HG03103 (cell line): ENCODE results near the gene GGCX.
"Not testable (repeated sequence)": the region's sequence is repeated elsewhere in the genome, so short reads cannot be mapped to it uniquely, and the experiment has no call there.

Source experiments
- ATAC-seq: cut with Tn5 transposase; IDR thresholded peaks from one replicate; pipeline ENCODE4 v1.9.1; 2021; ENCODE audit warnings: low read depth; ENCODE audit not compliant: unreplicated experiment

Gene GGCX

GRCh38 chr2:85544915-85545779 is 16.1 kb downstream of the GGCX start:
- not testable (repeated sequence) for ATAC-seq

- ATAC-seq, result not testable (repeated sequence)
These were observed 17.0 kb downstream of the GGCX start for GRCh38 chr2:85544254-85544691.

- ATAC-seq, result no peak
These were observed 18.5 kb downstream of the GGCX start for GRCh38 chr2:85542777-85543176.

- ATAC-seq, result no peak
These were observed 19.4 kb downstream of the GGCX start for GRCh38 chr2:85541753-85542457.

GRCh38 chr2:85541262-85541661 is 20.0 kb downstream of the GGCX start:
- no peak for ATAC-seq

GRCh38 chr2:85540133-85540648 is 21.1 kb downstream of the GGCX start:
- no peak for ATAC-seq

- peak; percentile 27 for ATAC-seq
These were observed 21.7 kb downstream of the GGCX start for GRCh38 chr2:85539361-85540132.

- peak; percentile 57 for ATAC-seq
These were observed 22.6 kb downstream of the GGCX start, which contains the start of gene MAT2A for GRCh38 chr2:85538507-85539360. TSS of gene MAT2A (plus strand) at chr2:85539168. CDS start at chr2:85539288, 120 bp downstream.

- ATAC-seq, result no peak
These were observed 23.4 kb downstream of the GGCX start for GRCh38 chr2:85537600-85538506.

- ATAC-seq, result no peak
These were observed 24.8 kb downstream of the GGCX start for GRCh38 chr2:85536479-85536878.

GRCh38 chr2:85534881-85535280 is 26.4 kb downstream of the GGCX start:
- no peak for ATAC-seq

GRCh38 chr2:85534099-85534498 is 27.2 kb downstream of the GGCX start:
- ATAC-seq, result no peak

- ATAC-seq, result no peak
These were observed 29.7 kb downstream of the GGCX start for GRCh38 chr2:85531589-85531988.

GRCh38 chr2:85529809-85530208 is 31.5 kb downstream of the GGCX start:
- ATAC-seq, result no peak

GRCh38 chr2:85528355-85528754 is 32.9 kb downstream of the GGCX start:
- ATAC-seq, result no peak

- no peak for ATAC-seq
These were observed 33.5 kb downstream of the GGCX start for GRCh38 chr2:85527787-85528186.

GRCh38 chr2:85525567-85525966 is 35.7 kb downstream of the GGCX start:
- ATAC-seq, result no peak

GRCh38 chr2:85525029-85525428 is 36.3 kb downstream of the GGCX start:
- ATAC-seq, result no peak
